ENCODE data around the gene RALB. TPM values are rescaled to one million over a fixed set of nuclear protein-coding genes. Genes with fewer than 3 reads are reported as not detected.
A peak's percentile ranks its signal among the peaks of the same experiment; 100 is the strongest.

RALB gene
- total RNA-seq, 4 donors from 2014 or later = 18.9 to 81.0 (median 59.4) TPM

- in situ Hi-C loops (cut with MboI; ENCODE audit: low pct_ligation_motif_present in 1 of 4, low pct_unique_long_range_greater_than_20kb in 1 of 4, low sequenced_read_pairs in 3 of 4) = no loop called here
- DNase-seq = no peak
- no peak overlapping the region for H3K27ac ChIP-seq
- WGBS, 2 donors (ENCODE audit: low coverage in 1 of 2) = 95 to 96% methylated on average over 5 to 8 of the region's 8 CpGs
- no peaks in the 10 kb centered on the region for H3K27me3 ChIP-seq
- H3K36me3 ChIP-seq = peaks cover 0 to 15% (median 2%) of the 10 kb centered on the region in 4 donors
- H3K9me3 ChIP-seq = no peaks in the 10 kb centered on the region
- TF ChIP-seq, protein P1, sequence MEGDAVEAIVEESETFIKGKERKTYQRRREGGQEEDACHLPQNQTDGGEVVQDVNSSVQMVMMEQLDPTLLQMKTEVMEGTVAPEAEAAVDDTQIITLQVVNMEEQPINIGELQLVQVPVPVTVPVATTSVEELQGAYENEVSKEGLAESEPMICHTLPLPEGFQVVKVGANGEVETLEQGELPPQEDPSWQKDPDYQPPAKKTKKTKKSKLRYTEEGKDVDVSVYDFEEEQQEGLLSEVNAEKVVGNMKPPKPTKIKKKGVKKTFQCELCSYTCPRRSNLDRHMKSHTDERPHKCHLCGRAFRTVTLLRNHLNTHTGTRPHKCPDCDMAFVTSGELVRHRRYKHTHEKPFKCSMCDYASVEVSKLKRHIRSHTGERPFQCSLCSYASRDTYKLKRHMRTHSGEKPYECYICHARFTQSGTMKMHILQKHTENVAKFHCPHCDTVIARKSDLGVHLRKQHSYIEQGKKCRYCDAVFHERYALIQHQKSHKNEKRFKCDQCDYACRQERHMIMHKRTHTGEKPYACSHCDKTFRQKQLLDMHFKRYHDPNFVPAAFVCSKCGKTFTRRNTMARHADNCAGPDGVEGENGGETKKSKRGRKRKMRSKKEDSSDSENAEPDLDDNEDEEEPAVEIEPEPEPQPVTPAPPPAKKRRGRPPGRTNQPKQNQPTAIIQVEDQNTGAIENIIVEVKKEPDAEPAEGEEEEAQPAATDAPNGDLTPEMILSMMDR (IDR thresholded peaks at IDR 0.05) = no peak
- no peak for TF ChIP-seq POLR2A (IDR thresholded peaks at IDR 0.05)
- no peak for TF ChIP-seq POLR2AphosphoS5 (IDR thresholded peaks at IDR 0.05)
- H3K4me3 ChIP-seq = no peak overlapping the region
- peaks cover 0 to 4% (median 0%) of the 10 kb centered on the region in 4 donors for H3K4me1 ChIP-seq
- intact Hi-C loops (cut with DNase I; ENCODE audit: low total_unique reads) = no loop called here
These were observed 23.2 kb downstream of the RALB start for GRCh38 chr2:120275617-120276400.

- Histone ChIP-seq H3K9me3 (no peaks in the 10 kb centered on the region), H3K27ac (no peak overlapping the region), H3K27me3 (no peaks in the 10 kb centered on the region), H3K4me3 (no peak overlapping the region), H3K4me1 (no peaks in the 10 kb centered on the region), H3K36me3 (peaks cover 0 to 19% (median 2%) of the 10 kb centered on the region in 4 donors)
- intact Hi-C loops (cut with DNase I; ENCODE audit: low total_unique reads) (no loop called here), in situ Hi-C loops (cut with MboI; ENCODE audit: low pct_ligation_motif_present in 1 of 4, low pct_unique_long_range_greater_than_20kb in 1 of 4, low sequenced_read_pairs in 3 of 4) (no loop called here)
- DNase-seq = no peak
- 86 to 87% methylated on average over 14 to 19 of the region's 19 CpGs for WGBS, 2 donors (ENCODE audit: low coverage in 1 of 2)
- TF ChIP-seq, protein P1 (IDR thresholded peaks at IDR 0.05) = no peak
- TF ChIP-seq POLR2A (IDR thresholded peaks at IDR 0.05) = no peak
- no peak for TF ChIP-seq POLR2AphosphoS5 (IDR thresholded peaks at IDR 0.05)
- no peak for TF ChIP-seq EP300 (IDR thresholded peaks at IDR 0.05; ENCODE audit: low read depth)
These were observed 25.0 kb downstream of the RALB start for GRCh38 chr2:120277505-120278205.

- no peaks in the 10 kb centered on the region for H3K27me3 ChIP-seq
- no peaks in the 10 kb centered on the region for H3K9me3 ChIP-seq
- H3K4me3 ChIP-seq = no peak overlapping the region
- no peaks in the 10 kb centered on the region for H3K4me1 ChIP-seq
- 92 to 97% methylated on average over 2 to 10 of the region's 10 CpGs for WGBS, 2 donors (ENCODE audit: low coverage in 1 of 2)
- no peak overlapping the region for H3K27ac ChIP-seq
- peaks cover 0 to 19% (median 2%) of the 10 kb centered on the region in 4 donors for H3K36me3 ChIP-seq
- intact Hi-C loops (cut with DNase I; ENCODE audit: low total_unique reads) (no loop called here), in situ Hi-C loops (cut with MboI; ENCODE audit: low pct_ligation_motif_present in 1 of 4, low pct_unique_long_range_greater_than_20kb in 1 of 4, low sequenced_read_pairs in 3 of 4) (no loop called here)
- DNase-seq = no peak
- TF ChIP-seq, protein P1 (IDR thresholded peaks at IDR 0.05) = no peak
- TF ChIP-seq POLR2AphosphoS5 (IDR thresholded peaks at IDR 0.05) (no peak), EP300 (IDR thresholded peaks at IDR 0.05; ENCODE audit: low read depth) (no peak), POLR2A (IDR thresholded peaks at IDR 0.05) (no peak)
These were observed 26.2 kb downstream of the RALB start for GRCh38 chr2:120278901-120279300.

- no peak overlapping the region for H3K4me3 ChIP-seq
- 83 to 95% methylated on average over 11 to 14 of the region's 14 CpGs for WGBS, 2 donors (ENCODE audit: low coverage in 1 of 2)
- DNase-seq = peak; percentile 11
- H3K4me1 ChIP-seq = no peaks in the 10 kb centered on the region
- H3K36me3 ChIP-seq = peaks cover 0 to 19% (median 2%) of the 10 kb centered on the region in 4 donors
- TF ChIP-seq POLR2AphosphoS5 (IDR thresholded peaks at IDR 0.05) = no peak
- no peak for TF ChIP-seq POLR2A (IDR thresholded peaks at IDR 0.05)
- TF ChIP-seq EP300 (IDR thresholded peaks at IDR 0.05; ENCODE audit: low read depth) = no peak
- TF ChIP-seq, protein P1 (IDR thresholded peaks at IDR 0.05) = no peak
- H3K9me3 ChIP-seq = no peaks in the 10 kb centered on the region
- no peak overlapping the region for H3K27ac ChIP-seq
- no peaks in the 10 kb centered on the region for H3K27me3 ChIP-seq
- in situ Hi-C loops (cut with MboI; ENCODE audit: low pct_ligation_motif_present in 1 of 4, low pct_unique_long_range_greater_than_20kb in 1 of 4, low sequenced_read_pairs in 3 of 4) = no loop called here
- intact Hi-C loops (cut with DNase I; ENCODE audit: low total_unique reads) = no loop called here
These were observed 27.1 kb downstream of the RALB start for GRCh38 chr2:120279708-120280107.

Measured in transverse colon (tissue), 4 donors.